ENCODE measurements around the gene JPT1. TPM values are rescaled to one million over a fixed set of nuclear protein-coding genes. Genes with fewer than 3 reads are reported as not detected.
"Not testable (repeated sequence)": the region's sequence is repeated elsewhere in the genome, so short reads cannot be mapped to it uniquely, and the experiment has no call there.

The JPT1 gene
- polyA plus RNA-seq, 1 of the 3 experiments (the other 2 are of a cell fraction) = 490 TPM

DNA sequence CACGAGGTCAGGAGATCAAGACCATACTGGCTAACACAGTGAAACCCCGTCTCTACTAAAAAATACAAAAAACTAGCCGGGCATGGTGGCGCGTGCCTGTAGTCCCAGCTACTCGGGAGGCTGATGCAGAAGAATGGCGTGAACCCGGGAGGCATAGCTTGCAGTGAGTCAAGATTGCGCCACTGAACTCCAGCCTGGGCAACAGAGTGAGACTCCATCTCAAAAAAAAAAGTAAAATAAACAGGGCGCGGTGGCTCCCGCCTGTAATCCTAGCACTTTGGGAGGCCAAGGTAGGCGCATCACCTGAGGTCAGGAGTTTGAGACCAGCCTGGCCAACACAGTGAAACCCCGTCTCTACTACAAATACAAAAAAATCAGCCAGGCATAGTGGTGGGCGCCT lies 10.3 kb upstream of the JPT1 start:
- 95% methylated on average over 15 of the region's 15 CpGs for WGBS (ENCODE audit: low lambda C conversion rate)
- POLR2A ChIA-PET = interaction anchor here (0.6 to 0.9 kb wide), 2 partner anchors 10 to 67 kb away, joined by 3 read pairs; no protein-coding TSS in a partner anchor
- H3K36me3 ChIP-seq (replicated peaks in 1 of 2; ENCODE audit: control insufficient read depth in 1 of 2, insufficient read depth in 2 of 2, low read length in 1 of 2) = peaks cover 12 to 63% of the 10 kb centered on the region in 2 experiments

DNA sequence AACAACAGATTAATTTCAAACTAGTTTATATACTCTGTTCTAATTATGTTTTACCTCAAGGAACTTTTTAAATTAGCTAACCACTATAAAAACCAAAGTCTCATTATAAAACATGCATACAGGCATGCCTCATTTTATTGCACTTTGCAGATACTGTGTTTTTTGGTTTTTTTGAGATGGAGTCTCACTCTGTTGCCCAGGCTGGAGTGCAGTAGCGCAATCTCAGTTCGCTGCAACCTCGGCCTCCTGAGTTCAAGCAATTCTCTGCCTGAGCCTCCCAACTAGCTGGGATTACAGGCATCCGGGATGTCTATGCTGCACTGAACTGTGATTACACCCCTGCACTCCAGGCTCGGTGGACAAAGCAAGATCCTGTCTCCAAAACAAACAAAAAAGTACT lies 8.8 kb upstream of the JPT1 start:
- Histone ChIP-seq H3K9me3 (no peaks in the 10 kb centered on the region), H3K9me2 (no peaks in the 10 kb centered on the region), H3K79me2 (ENCODE audit: insufficient read depth) (peaks cover 56% of the 10 kb centered on the region; the same call in 1 of the 2 replicates), H4K20me1 (ENCODE audit: insufficient read depth) (no peaks in the 10 kb centered on the region), H3K36me3 (replicated peaks in 1 of 2; ENCODE audit: control insufficient read depth in 1 of 2, insufficient read depth in 2 of 2, low read length in 1 of 2) (peaks cover 12 to 57% of the 10 kb centered on the region in 2 experiments), H2AFZ (ENCODE audit: low read depth) (no peak overlapping the region), H3K27ac (ENCODE audit: low read depth in 2 of 2, low read length in 1 of 2) (no peak overlapping the region), H3K4me3 (ENCODE audit: low read depth in 2 of 2, low read length in 1 of 2) (no peak overlapping the region), H3F3A (replicated peaks; ENCODE audit: insufficient read depth) (peaks cover 39% of the 10 kb centered on the region), H3K27me3 (ENCODE audit: insufficient read depth) (no peaks in the 10 kb centered on the region), H3K9ac (no peak overlapping the region), H3K4me2 (no peak overlapping the region), H3K4me1 (ENCODE audit: control insufficient read depth in 1 of 2, insufficient read depth in 2 of 2, low read depth in 1 of 2, low read length in 1 of 2) (peaks cover 0 to 8% of the 10 kb centered on the region in 2 experiments; a peak in 1 of 4 replicates)
- CTCF ChIA-PET = interaction anchor here (1.2 to 2.3 kb wide), 6 partner anchors 9 to 49 kb away, joined by 3 to 7 read pairs (median 3); partner anchors contain the start of genes JPT1 and NT5C
- TF ChIP-seq MEF2A (IDR thresholded peaks at IDR 0.05; ENCODE audit: borderline replicate concordance, low read depth) (no peak), SIN3A (IDR thresholded peaks at IDR 0.05; ENCODE audit: borderline replicate concordance, low read depth, low read length) (no peak), FOSL2 (IDR thresholded peaks at IDR 0.05; ENCODE audit: borderline replicate concordance, low read depth) (no peak), TAF1 (IDR thresholded peaks at IDR 0.05; ENCODE audit: borderline replicate concordance, low read depth, low read length) (no peak), FOXJ3 (CRISPR knock-in tag; IDR thresholded peaks at IDR 0.05) (no peak), NRF1 (IDR thresholded peaks at IDR 0.05; ENCODE audit: low read depth, low read length) (no peak), EZH2phosphoT487 (IDR thresholded peaks at IDR 0.05; ENCODE audit: borderline replicate concordance, low read depth) (no peak)
- TF ChIP-seq, protein P1, sequence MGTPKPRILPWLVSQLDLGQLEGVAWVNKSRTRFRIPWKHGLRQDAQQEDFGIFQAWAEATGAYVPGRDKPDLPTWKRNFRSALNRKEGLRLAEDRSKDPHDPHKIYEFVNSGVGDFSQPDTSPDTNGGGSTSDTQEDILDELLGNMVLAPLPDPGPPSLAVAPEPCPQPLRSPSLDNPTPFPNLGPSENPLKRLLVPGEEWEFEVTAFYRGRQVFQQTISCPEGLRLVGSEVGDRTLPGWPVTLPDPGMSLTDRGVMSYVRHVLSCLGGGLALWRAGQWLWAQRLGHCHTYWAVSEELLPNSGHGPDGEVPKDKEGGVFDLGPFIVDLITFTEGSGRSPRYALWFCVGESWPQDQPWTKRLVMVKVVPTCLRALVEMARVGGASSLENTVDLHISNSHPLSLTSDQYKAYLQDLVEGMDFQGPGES (IDR thresholded peaks at IDR 0.05; ENCODE audit: low read depth, low read length) = no peak
- TF ChIP-seq, protein P2, sequence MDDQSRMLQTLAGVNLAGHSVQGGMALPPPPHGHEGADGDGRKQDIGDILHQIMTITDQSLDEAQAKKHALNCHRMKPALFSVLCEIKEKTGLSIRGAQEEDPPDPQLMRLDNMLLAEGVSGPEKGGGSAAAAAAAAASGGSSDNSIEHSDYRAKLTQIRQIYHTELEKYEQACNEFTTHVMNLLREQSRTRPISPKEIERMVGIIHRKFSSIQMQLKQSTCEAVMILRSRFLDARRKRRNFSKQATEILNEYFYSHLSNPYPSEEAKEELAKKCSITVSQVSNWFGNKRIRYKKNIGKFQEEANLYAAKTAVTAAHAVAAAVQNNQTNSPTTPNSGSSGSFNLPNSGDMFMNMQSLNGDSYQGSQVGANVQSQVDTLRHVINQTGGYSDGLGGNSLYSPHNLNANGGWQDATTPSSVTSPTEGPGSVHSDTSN (IDR thresholded peaks at IDR 0.05) = no peak
- POLR2A ChIA-PET = interaction anchor here (0.6 kb wide), 1 partner anchor 32 kb away, joined by 3 read pairs; the partner anchor contains the start of gene NT5C
- DNase-seq = no peak
- 91% methylated on average over 5 of the region's 5 CpGs for WGBS (ENCODE audit: low lambda C conversion rate)

More for the DNA sequence above, 10.3 kb upstream of the JPT1 start:
- CTCF ChIA-PET = interaction anchor here (0.6 to 1.2 kb wide), 3 partner anchors 9 to 207 kb away, joined by 3 read pairs; no protein-coding TSS in a partner anchor
- not testable (repeated sequence) for H3K27ac ChIP-seq (ENCODE audit: low read depth in 2 of 2, low read length in 1 of 2); H3K4me1 ChIP-seq (ENCODE audit: control insufficient read depth in 1 of 2, insufficient read depth in 2 of 2, low read depth in 1 of 2, low read length in 1 of 2); H2AFZ ChIP-seq (ENCODE audit: low read depth); H3K9me2 ChIP-seq; H3K27me3 ChIP-seq (ENCODE audit: insufficient read depth); H3K4me3 ChIP-seq (ENCODE audit: low read depth in 2 of 2, low read length in 1 of 2); H3K9me3 ChIP-seq; DNase-seq; H3K4me2 ChIP-seq
- peaks cover 12% of the 10 kb centered on the region for H4K20me1 ChIP-seq (ENCODE audit: insufficient read depth)
- H3K9ac ChIP-seq = peak overlapping the region; percentile 35; the same call in 1 of the 2 replicates
- peaks cover 39% of the 10 kb centered on the region for H3F3A ChIP-seq (replicated peaks; ENCODE audit: insufficient read depth)
- H3K79me2 ChIP-seq (ENCODE audit: insufficient read depth) = peaks cover 71% of the 10 kb centered on the region
